SK-N-SH (cell line): ENCODE measurements around the gene TBC1D1.
A peak's percentile ranks its signal among the peaks of the same experiment; 100 is the strongest.

Experiments used
- JUND ChIP-seq: IDR thresholded peaks from 2 replicates; pipeline ENCODE4 v1.4.0; 2012
- MXI1 ChIP-seq: IDR thresholded peaks from 2 replicates; pipeline ENCODE4 v1.6.1; 2012; ENCODE audit warnings: mild to moderate bottlenecking, low read depth, low read length, improper control_type of control experiment
- POLR2AphosphoS5 ChIP-seq: IDR thresholded peaks from 2 replicates; pipeline ENCODE4 v1.6.1; 2012; ENCODE audit warnings: low read depth, low read length
- RAD21 ChIP-seq: IDR thresholded peaks from 2 replicates; pipeline ENCODE4 v1.6.1; 2012; ENCODE audit warnings: mild to moderate bottlenecking, low read length
- RCOR1 ChIP-seq: fragments of 150-350 bp; IDR thresholded peaks from 2 replicates; pipeline ENCODE4 v1.6.1; 2017; ENCODE audit warnings: antibody characterized with exemption, low read length
- RXRA ChIP-seq: IDR thresholded peaks from 2 replicates; pipeline ENCODE4 v1.4.0; 2012; ENCODE audit warnings: low read depth, mild to moderate bottlenecking, borderline replicate concordance
- USF2 ChIP-seq: fragments of 150-350 bp; IDR thresholded peaks from 2 replicates; pipeline ENCODE4 v1.6.1; 2017; ENCODE audit warnings: antibody characterized with exemption, low read length, low read depth, borderline replicate concordance
- YY1 ChIP-seq: IDR thresholded peaks from 2 replicates; pipeline ENCODE4 v1.4.0; 2012; ENCODE audit warnings: low read depth, mild to moderate bottlenecking
- TF ChIP-seq, protein P1 (sequence below): fragments of 200-600 bp; sonication (generic); IDR thresholded peaks from 2 replicates; pipeline ENCODE4 v1.6.1; 2017; ENCODE audit warnings: antibody characterized with exemption, mild to moderate bottlenecking, moderate library complexity
- TF ChIP-seq, protein P2 (sequence below): IDR thresholded peaks from 2 replicates; pipeline ENCODE4 v1.4.0; 2012; ENCODE audit warnings: low read depth, borderline replicate concordance

DNA sequence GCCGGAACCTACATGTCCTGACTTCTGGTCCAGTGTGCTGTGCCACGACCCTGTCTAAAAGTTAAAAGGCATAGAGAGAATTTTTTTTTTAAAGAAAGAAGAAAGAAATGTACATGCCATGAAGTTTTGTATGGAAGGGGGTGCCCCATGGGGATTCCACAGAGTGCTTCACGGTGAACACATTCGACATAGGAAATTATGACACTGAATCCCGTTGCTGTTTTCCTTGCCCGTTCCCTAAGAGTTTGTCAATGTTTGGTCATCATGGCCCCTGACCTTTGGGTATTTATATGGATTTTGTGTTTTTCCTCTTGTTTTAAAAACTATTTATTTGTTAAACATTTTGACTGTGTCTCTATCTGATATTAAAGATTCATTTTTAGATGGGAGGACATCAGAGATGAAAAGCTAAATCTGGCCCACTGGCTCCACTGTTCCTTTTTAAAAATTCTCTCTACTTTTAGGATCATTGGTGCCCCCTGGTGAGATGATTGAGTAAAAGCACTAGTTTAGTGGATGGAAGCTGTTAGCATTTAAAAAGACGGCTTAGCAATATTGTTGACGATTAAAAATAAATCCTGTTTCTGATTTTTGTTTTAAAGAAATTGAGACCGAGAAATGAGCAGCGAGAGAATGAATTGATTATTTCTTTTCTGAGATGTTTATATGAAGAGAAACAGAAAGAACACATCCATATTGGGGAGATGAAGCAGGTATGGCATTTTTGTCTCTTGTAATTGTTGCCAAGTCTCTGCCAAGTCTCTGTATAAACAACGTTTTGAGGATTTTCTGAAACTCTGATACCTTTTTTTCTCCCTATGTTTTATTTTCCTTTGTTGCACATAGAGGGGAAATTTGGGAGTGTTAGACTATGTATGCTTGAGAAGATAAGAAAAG, 144.3 kb downstream of the TBC1D1 start:
- TF ChIP-seq, protein P1, sequence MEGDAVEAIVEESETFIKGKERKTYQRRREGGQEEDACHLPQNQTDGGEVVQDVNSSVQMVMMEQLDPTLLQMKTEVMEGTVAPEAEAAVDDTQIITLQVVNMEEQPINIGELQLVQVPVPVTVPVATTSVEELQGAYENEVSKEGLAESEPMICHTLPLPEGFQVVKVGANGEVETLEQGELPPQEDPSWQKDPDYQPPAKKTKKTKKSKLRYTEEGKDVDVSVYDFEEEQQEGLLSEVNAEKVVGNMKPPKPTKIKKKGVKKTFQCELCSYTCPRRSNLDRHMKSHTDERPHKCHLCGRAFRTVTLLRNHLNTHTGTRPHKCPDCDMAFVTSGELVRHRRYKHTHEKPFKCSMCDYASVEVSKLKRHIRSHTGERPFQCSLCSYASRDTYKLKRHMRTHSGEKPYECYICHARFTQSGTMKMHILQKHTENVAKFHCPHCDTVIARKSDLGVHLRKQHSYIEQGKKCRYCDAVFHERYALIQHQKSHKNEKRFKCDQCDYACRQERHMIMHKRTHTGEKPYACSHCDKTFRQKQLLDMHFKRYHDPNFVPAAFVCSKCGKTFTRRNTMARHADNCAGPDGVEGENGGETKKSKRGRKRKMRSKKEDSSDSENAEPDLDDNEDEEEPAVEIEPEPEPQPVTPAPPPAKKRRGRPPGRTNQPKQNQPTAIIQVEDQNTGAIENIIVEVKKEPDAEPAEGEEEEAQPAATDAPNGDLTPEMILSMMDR: peak; percentile 79
- TF ChIP-seq RCOR1 (no peak), JUND (no peak), YY1 (no peak), RXRA (no peak), POLR2AphosphoS5 (no peak), RAD21 (peak; percentile 78), MXI1 (no peak), USF2 (no peak)
- TF ChIP-seq, protein P2, sequence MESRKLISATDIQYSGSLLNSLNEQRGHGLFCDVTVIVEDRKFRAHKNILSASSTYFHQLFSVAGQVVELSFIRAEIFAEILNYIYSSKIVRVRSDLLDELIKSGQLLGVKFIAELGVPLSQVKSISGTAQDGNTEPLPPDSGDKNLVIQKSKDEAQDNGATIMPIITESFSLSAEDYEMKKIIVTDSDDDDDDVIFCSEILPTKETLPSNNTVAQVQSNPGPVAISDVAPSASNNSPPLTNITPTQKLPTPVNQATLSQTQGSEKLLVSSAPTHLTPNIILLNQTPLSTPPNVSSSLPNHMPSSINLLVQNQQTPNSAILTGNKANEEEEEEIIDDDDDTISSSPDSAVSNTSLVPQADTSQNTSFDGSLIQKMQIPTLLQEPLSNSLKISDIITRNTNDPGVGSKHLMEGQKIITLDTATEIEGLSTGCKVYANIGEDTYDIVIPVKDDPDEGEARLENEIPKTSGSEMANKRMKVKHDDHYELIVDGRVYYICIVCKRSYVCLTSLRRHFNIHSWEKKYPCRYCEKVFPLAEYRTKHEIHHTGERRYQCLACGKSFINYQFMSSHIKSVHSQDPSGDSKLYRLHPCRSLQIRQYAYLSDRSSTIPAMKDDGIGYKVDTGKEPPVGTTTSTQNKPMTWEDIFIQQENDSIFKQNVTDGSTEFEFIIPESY: no peak
